Gastroesophageal sphincter (tissue), 4 donors: ENCODE results near the gene DENND6A. TPM values are rescaled to one million over a fixed set of nuclear protein-coding genes. Genes with fewer than 3 reads are reported as not detected.

Source experiments
- ATAC-seq: fragments of 150-250 bp; one replicate; pipeline ENCODE4 v1.9.1; 2016; ENCODE audit warnings: mild to moderate bottlenecking, moderate library complexity
- H3K27ac ChIP-seq, 4 donors: fragments of 200-600 bp; sonication (generic) in 3 of 4; 1 replicate in 3 of 4; 2 replicates in 1 of 4; pipeline ENCODE4 v1.5.1; 2016 to 2019
- H3K27me3 ChIP-seq: fragments of 200-600 bp; sonication (generic); one replicate; pipeline ENCODE4 v1.5.1; 2019
- H3K36me3 ChIP-seq, 2 donors: fragments of 200-600 bp; sonication (generic); one replicate each; pipeline ENCODE4 v1.5.1; 2019; ENCODE audit warnings: control low read depth in 1 of 2
- H3K4me1 ChIP-seq, 3 donors: fragments of 200-600 bp; sonication (generic); 1 replicate in 2 of 3; 2 replicates in 1 of 3; pipeline ENCODE4 v1.5.1; 2016 to 2019; ENCODE audit warnings: control low read depth in 2 of 3
- H3K4me3 ChIP-seq, 2 donors: fragments of 200-600 bp; sonication (generic); one replicate each; pipeline ENCODE4 v1.5.1; 2019; ENCODE audit warnings: mild to moderate bottlenecking in 1 of 2, moderate library complexity in 1 of 2
- H3K9me3 ChIP-seq, 3 donors: fragments of 200-600 bp; sonication (generic); one replicate each; pipeline ENCODE4 v1.5.1; 2017 to 2019; ENCODE audit warnings: control low read depth in 2 of 3
- CTCF ChIP-seq, 4 experiments: fragments of 200-600 bp in 2 of 4; fragments of 450-650 bp in 2 of 4; sonication (generic) in 1 of 4; IDR thresholded peaks; one replicate each; pipeline ENCODE4 v1.5.1; 2017 to 2019; ENCODE audit warnings: antibody characterized with exemption in 4 of 4, mild to moderate bottlenecking in 2 of 4, moderate library complexity in 2 of 4
- EP300 ChIP-seq: sonication (generic); formaldehyde crosslinking; IDR thresholded peaks from one replicate; pipeline ENCODE4 v1.6.1; 2017; ENCODE audit warnings: antibody characterized with exemption, mild to moderate bottlenecking
- POLR2A ChIP-seq, 2 donors: fragments of 450-650 bp; IDR thresholded peaks; one replicate each; pipeline ENCODE4 v1.6.1; 2017; ENCODE audit warnings: antibody characterized with exemption in 2 of 2, mild to moderate bottlenecking in 2 of 2, moderate library complexity in 1 of 2
- POLR2AphosphoS5 ChIP-seq: sonication (generic); formaldehyde crosslinking; IDR thresholded peaks from one replicate; pipeline ENCODE4 v1.6.1; 2017; ENCODE audit warnings: antibody characterized with exemption
- WGBS, 2 donors: methylation state at CpG; one replicate each; pipeline ENCODE4 v1.1.5; 2018; ENCODE audit warnings: low coverage in 1 of 2; 5-methylcytosine and 5-hydroxymethylcytosine counted together
- total RNA-seq, 4 donors: library from RNA; depleted of rRNA; stranded (reverse); fragments of >200 nt; gene quantifications; one replicate each; pipeline ENCODE4 v1.1.0, GENCODE V29; 2016

DENND6A gene
- total RNA-seq, 4 donors from 2014 or later, result 25.8 to 56.0 (median 47.2) TPM

GRCh38 chr3:57733790-57734189, 40.9 kb upstream of the DENND6A start:
- WGBS, 2 donors, result 60 to 86% methylated on average over 1 to 2 of the region's 2 CpGs
- no peak for TF ChIP-seq CTCF (IDR thresholded peaks at IDR 0.05)
- TF ChIP-seq POLR2AphosphoS5, result no peak
- TF ChIP-seq EP300, result no peak
- TF ChIP-seq POLR2A (IDR thresholded peaks at IDR 0.05), result no peak
- no peaks in the 10 kb centered on the region for H3K27me3 ChIP-seq
- no peak overlapping the region for H3K27ac ChIP-seq
- H3K4me3 ChIP-seq, result no peak overlapping the region
- no peaks in the 10 kb centered on the region for H3K36me3 ChIP-seq
- ATAC-seq, result no peak
- peaks cover 0 to 23% (median 3%) of the 10 kb centered on the region in 3 donors for H3K4me1 ChIP-seq
- no peaks in the 10 kb centered on the region for H3K9me3 ChIP-seq

DNA sequence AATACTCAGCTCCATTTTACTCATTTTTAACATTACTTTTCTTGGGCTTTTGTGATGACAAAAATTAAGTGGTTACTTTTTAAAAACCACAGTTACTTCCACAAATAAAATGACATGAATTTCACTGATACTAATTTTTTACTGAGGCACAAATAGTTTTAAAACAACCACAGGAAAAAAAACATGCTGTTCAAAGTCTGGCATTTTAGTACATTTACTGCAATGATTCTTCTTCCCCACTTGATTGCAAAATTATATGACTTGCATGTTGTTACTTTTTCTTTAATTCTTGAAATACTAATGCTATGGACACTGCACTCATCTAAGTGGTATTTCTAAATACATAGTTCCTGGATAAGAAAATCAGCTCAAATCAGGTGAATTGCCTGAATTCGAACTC, 38.4 kb upstream of the DENND6A start:
- 86 to 100% methylated on average over 1 of the region's 1 CpG for WGBS, 2 donors
- Histone ChIP-seq H3K27me3 (no peaks in the 10 kb centered on the region), H3K27ac (no peak overlapping the region), H3K36me3 (no peaks in the 10 kb centered on the region), H3K4me3 (no peak overlapping the region), H3K9me3 (no peaks in the 10 kb centered on the region), H3K4me1 (no peaks in the 10 kb centered on the region)
- ATAC-seq, result no peak
- TF ChIP-seq POLR2AphosphoS5 (no peak), CTCF (IDR thresholded peaks at IDR 0.05) (no peak), EP300 (no peak), POLR2A (IDR thresholded peaks at IDR 0.05) (no peak)

DNA sequence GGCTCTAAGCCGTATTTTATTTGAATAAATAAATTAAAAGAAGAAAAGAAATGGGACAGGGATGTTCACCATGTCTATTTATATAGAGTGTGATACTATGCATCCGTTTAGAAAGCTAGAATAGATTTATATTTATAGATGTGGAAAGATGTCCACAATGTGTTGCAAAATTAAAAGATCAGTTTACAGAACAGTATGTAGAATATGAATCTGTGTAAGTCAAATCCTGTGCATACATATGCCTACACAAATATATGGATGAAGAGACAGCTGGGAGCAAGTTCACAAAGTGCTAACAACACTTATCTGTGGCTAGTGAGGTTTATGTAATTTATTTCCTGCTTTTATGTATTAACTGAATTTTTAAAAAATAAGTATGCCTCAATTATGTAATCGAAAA, 37.8 kb upstream of the DENND6A start:
- no peak for ATAC-seq
- Histone ChIP-seq H3K27me3 (no peaks in the 10 kb centered on the region), H3K27ac (no peak overlapping the region), H3K4me1 (no peaks in the 10 kb centered on the region), H3K9me3 (no peaks in the 10 kb centered on the region), H3K36me3 (no peaks in the 10 kb centered on the region), H3K4me3 (no peak overlapping the region)
- 71 to 72% methylated on average over 3 of the region's 3 CpGs for WGBS, 2 donors
- no peak for TF ChIP-seq CTCF (IDR thresholded peaks at IDR 0.05)
- TF ChIP-seq EP300, result no peak
- TF ChIP-seq POLR2AphosphoS5, result no peak
- TF ChIP-seq POLR2A (IDR thresholded peaks at IDR 0.05), result no peak

DNA sequence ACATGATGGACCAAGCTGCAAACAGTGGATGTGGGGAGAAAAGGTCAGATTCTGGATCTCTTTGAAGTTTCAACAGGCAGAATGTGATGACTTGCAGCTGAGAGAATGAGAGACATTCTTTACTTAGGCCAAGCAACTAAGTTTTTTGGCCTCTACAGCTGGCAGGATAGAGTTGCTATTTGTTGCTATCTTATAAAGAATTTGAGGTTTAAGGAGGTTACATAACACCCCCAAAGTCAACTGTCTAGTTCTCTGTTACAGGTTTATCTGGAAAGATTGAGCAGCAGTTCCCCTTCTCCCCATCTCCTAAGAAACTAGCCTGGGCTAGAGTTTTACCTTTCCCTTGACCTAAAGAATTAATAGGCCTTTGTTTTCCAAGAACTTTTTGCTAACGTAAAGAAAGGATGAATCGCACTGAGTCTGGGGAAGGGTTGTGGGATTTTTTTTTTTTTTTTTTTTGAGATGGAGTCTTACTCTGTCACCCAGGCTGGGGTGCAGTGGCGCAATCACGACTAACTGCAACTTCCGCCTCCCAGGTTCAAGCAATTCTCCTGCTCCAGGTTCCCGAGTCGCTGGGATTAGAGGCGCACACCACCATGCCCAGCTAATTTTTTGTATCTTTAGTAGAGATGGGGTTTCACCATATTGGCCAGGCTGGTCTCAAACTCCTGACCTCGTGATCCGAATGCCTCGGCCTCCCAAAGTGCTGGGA, 36.6 kb upstream of the DENND6A start:
- no peak overlapping the region for H3K4me3 ChIP-seq
- H3K27ac ChIP-seq, result no peak overlapping the region
- no peaks in the 10 kb centered on the region for H3K9me3 ChIP-seq
- no peaks in the 10 kb centered on the region for H3K36me3 ChIP-seq
- no peaks in the 10 kb centered on the region for H3K27me3 ChIP-seq
- H3K4me1 ChIP-seq, result no peaks in the 10 kb centered on the region
- TF ChIP-seq POLR2AphosphoS5, result no peak
- no peak for TF ChIP-seq POLR2A (IDR thresholded peaks at IDR 0.05)
- no peak for TF ChIP-seq CTCF (IDR thresholded peaks at IDR 0.05)
- no peak for TF ChIP-seq EP300
- WGBS, 2 donors, result 61 to 75% methylated on average over 2 to 5 of the region's 11 CpGs
- no peak for ATAC-seq

- ATAC-seq, result no peak
- H3K27me3 ChIP-seq, result no peaks in the 10 kb centered on the region
- no peak overlapping the region for H3K27ac ChIP-seq
- 62 to 83% methylated on average over 3 to 4 of the region's 5 CpGs for WGBS, 2 donors
- no peaks in the 10 kb centered on the region for H3K36me3 ChIP-seq
- no peaks in the 10 kb centered on the region for H3K4me1 ChIP-seq
- H3K9me3 ChIP-seq, result no peaks in the 10 kb centered on the region
- TF ChIP-seq POLR2A (IDR thresholded peaks at IDR 0.05) (no peak), EP300 (no peak), CTCF (IDR thresholded peaks at IDR 0.05) (no peak), POLR2AphosphoS5 (no peak)
- H3K4me3 ChIP-seq, result no peak overlapping the region
These were observed 34.2 kb upstream of the DENND6A start for GRCh38 chr3:57727106-57727505.
